Activated CD4-positive, alpha-beta T cell treated with anti-CD3 and anti-CD28 coated beads for 1 hour (primary cell): ENCODE data around the gene GPR146.
"Not testable (repeated sequence)": the region's sequence is repeated elsewhere in the genome, so short reads cannot be mapped to it uniquely, and the experiment has no call there.

Experiments used
- DNase-seq: peaks from one replicate; pipeline ENCODE4 v3.0.0-alpha.2; 2020

Gene GPR146, protein sequence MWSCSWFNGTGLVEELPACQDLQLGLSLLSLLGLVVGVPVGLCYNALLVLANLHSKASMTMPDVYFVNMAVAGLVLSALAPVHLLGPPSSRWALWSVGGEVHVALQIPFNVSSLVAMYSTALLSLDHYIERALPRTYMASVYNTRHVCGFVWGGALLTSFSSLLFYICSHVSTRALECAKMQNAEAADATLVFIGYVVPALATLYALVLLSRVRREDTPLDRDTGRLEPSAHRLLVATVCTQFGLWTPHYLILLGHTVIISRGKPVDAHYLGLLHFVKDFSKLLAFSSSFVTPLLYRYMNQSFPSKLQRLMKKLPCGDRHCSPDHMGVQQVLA

DNA sequence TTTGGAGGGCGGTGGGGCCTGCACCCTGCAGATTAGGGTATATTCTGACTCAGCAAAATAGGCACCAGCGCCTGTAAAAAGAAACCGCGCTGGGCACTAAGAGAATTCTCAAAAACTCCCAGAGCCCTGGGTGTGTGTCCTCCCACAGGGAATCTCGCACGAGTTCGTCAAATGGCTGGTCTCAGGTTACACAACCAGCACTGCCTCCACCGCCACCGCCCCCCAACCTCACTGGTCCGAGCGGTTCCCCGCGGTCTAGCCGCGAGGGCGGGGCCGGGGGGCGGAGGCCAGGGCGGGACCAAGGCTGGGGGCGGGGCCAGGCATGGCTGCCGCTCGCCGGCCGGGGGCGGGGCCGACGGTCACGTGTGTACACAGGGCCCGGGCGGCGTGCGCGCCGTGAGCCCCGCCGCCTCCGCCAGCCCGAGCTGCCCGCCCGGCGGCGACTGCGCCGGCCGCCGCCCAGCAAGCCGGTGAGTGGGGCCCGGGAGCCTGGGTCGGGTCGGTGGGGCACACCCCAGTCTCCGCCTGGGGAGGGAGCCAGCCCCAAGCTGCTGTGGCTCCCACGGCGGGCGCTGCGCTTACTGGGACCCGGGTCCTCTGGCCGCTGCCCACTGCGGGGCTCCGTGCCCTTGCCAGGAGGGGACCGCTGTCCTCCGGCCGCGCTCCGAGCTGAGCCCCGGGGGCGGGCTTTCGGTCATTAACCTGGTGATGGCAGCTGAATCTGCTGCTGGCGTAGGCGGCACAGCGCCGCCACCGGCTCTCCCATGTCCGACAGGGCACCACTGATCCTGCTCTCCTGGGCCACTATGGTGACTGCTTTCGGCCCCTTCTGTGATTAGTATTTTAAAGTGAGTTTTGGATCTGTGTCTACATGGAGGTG lies at the start of gene GPR146:
Gene GPR146, plus strand, starts transcription at position 358 of the 880 bp plus-strand sequence. CDS start 12,970 bp downstream, outside the sequence.
- peak; percentile 81 for DNase-seq

GRCh38 chr7:994592-995308 lies 49.6 kb upstream of the GPR146 start:
- no peak for DNase-seq

- DNase-seq = no peak
These were observed 48.8 kb upstream of the GPR146 start for GRCh38 chr7:995571-995970.

- DNase-seq = no peak
These were observed 48.1 kb upstream of the GPR146 start for GRCh38 chr7:996079-996872.

- no peak for DNase-seq
These were observed 46.6 kb upstream of the GPR146 start for GRCh38 chr7:997404-998395.

GRCh38 chr7:999149-999879 lies 45.0 kb upstream of the GPR146 start:
- no peak for DNase-seq

GRCh38 chr7:999941-1000935 lies 44.1 kb upstream of the GPR146 start:
- no peak for DNase-seq

DNA sequence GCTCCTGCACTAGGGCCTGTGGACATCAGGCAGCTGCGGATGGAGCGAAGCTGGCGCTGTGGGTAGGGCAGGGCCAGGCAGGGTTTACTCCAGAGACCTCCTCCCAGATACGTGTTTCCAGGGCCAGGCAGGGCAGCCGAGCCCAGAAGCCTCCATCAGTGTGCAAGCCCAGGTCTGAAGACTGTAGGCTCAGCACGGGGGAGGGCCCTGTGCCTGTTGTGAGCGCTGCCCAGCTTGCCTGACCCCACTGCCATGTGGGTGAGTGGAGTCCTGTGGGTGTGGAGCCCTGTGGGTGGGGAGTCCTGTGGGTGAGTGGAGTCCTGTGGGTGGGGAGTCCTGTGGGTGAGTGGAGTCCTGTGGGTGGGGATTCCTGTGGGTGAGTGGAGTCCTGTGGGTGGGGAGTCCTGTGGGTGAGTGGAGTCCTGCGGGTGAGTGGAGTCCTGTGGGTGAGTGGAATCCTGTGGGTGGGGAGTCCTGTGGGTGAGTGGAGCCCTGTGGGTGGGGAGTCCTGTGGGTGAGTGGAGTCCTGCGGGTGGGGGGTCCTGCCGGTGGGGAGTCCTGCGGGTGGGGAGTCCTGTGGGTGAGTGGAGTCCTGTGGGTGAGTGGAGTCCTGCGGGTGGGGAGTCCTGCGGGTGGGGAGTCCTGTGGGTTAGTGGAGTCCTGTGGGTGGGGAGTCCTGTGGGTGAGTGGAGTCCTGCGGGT lies 43.1 kb upstream of the GPR146 start:
- DNase-seq = not testable (repeated sequence)

GRCh38 chr7:1002026-1002425 lies 42.3 kb upstream of the GPR146 start:
- DNase-seq = not testable (repeated sequence)

GRCh38 chr7:1002445-1002844 lies 41.9 kb upstream of the GPR146 start:
- not testable (repeated sequence) for DNase-seq

DNA sequence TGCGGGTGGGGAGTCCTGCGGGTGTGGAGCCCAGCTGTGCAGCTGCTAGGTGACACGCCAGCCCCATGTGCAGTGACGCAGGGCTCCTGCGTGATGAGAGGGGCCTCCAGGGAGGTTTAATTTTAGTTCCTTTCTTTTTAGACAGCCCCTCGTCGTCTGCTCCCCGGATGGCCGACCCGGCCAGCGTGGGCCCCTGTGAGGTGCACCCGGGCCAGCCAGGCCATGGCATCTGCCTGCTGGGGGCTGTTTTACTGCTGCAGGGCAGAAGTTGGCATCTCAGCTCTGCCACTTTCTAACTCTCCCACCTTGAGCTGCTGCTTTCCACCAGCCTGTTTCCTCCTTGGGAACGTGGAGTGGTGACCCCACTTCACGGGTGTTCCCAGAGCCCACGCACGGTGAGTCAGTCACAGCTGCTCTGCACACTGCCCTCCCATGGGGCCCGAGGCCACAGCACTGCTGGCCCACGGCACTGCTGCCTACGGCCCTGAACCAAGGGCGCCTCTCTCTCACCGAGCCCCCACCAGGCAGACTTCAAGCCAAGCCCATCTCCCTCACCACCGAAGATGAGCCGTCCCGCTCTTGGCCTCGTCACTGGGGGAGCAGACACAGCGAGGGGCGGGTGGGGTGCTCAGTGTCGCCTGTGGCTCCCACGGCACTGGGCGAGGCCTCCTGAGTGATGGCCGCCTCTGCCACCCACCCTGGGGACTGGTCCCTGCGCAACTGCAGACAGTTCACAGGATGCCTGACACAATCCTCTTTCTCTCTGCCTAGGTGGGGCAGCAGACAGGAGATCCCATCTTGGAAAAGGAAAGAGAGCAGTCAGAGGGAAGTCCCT lies 40.1 kb upstream of the GPR146 start:
- no peak for DNase-seq

DNA sequence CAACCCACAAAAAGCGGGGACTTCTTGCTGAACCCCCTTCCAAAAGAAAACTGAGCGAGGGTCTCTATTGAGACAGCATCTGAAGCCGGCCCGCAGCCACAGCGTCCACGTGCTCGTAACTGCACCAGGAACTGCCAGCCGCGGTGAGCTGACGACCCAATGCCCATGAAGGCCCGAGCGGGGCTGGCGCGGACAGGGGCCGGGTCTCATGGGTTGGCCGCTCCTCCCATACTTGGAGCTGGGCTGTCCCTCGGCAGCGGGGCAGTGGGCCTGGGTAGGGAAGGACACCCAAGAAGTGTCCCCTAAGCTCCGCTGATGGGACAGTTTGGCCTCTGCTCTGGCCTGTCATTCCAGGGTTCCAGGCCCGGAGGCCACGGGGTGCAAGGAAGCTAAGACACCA lies 39.0 kb upstream of the GPR146 start:
- no peak for DNase-seq

DNA sequence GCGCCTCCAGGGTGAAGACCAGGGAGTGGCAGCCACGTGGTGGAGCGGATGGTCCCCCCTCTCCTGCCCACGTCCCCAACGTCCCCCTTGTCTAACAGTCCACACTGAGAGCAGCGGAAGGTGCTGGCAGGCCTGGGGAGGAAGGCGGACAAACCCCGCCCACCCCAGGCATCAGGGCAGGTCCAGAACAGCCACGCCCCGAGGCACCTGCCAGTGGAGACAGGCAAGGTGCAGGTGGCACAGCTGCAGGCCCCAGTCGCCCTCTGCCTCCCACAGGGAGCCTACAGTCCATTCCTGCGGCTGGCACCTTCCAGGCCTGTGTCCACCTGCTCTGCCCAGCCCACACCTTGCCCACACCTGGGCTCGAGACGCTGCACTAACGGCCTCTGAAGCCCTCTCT lies 36.4 kb upstream of the GPR146 start:
- no peak for DNase-seq

- DNase-seq = no peak
These were observed 35.5 kb upstream of the GPR146 start for GRCh38 chr7:1008733-1009363.

DNA sequence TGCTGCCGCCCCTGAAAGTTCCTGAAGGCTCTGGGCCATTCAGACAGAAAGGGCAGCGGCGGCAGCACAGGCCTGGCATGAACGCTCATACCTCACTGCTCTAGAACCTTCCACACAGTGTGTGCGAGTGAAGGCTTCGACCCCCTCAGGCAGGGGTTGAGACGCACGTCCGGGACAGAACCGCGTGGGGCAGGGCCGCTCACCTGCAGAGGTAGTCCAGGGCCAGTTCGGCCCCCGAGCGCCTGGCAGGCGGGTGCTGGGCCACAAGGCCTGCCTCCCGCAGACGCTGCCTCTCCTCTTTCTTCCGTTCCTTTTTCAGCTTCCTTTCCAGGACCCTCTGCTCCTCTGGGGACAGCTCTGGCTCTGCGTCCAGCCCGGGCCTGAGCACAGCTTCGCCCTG lies 34.6 kb upstream of the GPR146 start:
- no peak for DNase-seq

DNA sequence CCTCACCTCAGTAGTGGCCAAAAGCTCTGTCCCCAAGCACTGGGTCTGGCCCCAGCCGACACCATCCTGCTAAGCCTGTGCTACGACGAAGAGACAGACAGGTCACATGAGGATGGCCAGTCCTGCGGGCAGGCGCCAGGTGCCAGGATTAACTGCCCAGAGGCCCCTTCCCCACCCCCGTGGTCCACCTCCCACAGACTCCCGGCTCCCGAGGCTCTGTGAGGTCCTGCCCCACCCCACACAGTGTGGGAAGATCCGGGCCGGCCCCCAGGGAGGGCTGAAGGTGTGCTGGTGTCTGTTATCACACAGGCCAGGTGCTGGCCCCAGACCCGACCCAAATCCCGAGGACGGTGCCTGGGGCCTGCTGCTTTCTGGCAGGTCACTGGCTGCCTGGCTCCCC lies 34.1 kb upstream of the GPR146 start:
- DNase-seq = no peak
